Measurements from ENCODE around the gene RNU7-1.

DNA sequence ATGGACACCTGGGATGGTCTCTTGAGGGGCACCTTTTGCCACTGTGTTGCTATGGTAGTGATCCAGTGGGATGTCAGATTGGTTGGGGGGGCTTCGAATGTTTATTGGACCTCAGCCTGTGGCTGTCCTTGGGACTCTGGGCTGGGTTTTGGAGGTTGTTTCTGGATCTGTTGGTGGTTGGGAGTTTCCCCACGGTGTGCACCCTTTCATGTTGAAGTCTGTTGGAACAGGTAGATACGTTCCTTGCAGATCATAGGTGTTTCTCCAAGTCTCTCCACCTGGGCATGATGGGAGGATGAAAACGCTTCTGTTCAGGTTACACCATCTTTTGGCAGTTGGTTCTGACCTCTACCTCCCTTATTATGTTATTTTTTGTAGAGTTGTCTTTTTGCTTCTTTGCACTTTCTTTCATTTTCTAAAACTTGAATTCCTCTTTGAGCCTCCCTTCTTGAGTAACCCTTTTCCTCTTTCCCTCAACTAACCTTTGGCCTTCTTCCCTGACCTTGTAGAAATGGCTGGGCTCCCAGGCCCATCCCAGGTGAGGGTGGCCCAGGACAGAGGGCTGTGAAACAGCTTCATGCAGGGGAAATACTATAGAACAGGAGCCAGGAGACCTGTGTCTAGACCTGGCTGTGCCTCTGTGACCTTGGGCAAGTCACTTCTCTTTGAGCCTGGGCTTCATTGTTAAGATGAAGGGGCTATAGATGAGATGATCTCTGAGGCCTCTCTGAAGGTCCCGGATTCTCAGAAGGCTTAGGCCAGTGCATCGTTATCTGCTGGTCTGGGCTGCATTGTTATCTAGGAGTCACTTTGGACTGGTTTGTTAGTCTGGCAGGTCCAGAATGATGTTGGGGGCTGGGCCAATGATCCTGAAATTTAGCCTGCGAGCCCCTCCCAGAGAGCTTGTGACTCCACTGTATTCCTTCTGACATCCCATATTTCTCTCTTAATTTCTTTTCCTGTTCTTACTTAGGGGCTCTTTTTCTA is 13.9 kb upstream of the RNU7-1 start:
- TF ChIP-seq, protein P1, sequence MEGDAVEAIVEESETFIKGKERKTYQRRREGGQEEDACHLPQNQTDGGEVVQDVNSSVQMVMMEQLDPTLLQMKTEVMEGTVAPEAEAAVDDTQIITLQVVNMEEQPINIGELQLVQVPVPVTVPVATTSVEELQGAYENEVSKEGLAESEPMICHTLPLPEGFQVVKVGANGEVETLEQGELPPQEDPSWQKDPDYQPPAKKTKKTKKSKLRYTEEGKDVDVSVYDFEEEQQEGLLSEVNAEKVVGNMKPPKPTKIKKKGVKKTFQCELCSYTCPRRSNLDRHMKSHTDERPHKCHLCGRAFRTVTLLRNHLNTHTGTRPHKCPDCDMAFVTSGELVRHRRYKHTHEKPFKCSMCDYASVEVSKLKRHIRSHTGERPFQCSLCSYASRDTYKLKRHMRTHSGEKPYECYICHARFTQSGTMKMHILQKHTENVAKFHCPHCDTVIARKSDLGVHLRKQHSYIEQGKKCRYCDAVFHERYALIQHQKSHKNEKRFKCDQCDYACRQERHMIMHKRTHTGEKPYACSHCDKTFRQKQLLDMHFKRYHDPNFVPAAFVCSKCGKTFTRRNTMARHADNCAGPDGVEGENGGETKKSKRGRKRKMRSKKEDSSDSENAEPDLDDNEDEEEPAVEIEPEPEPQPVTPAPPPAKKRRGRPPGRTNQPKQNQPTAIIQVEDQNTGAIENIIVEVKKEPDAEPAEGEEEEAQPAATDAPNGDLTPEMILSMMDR (IDR thresholded peaks at IDR 0.05): no peak
- TF ChIP-seq POLR2AphosphoS5 (IDR thresholded peaks at IDR 0.05) (no peak), POLR2A (IDR thresholded peaks at IDR 0.05) (peak; percentile 15)

Data from breast epithelium (tissue), 3 donors.